DND-41 (cell line): Measurements from ENCODE around the gene TRIM63.

ENCODE experiments used
- ATAC-seq: fragments of 200-7000 bp; cut with Tn5 transposase; 3 replicates; pipeline ENCODE4 v1.9.1; 2021; ENCODE audit warnings: low read depth; ENCODE audit not compliant: insufficient read depth
- DNase-seq: peaks from one replicate; pipeline ENCODE4 v3.0.0-alpha.2; 2020
- H2AFZ ChIP-seq: 2 replicates; pipeline ENCODE4 v1.6.0; 2012; ENCODE audit warnings: low read depth, low read length
- H3K27ac ChIP-seq: 2 replicates; pipeline ENCODE4 v1.5.1; 2012; ENCODE audit warnings: low read length, inconsistent platforms
- H3K27me3 ChIP-seq: fragments of 200-600 bp; sonication (generic); 2 replicates; pipeline ENCODE4 v1.6.0; 2012; ENCODE audit warnings: low read length, mild to moderate bottlenecking, inconsistent platforms; ENCODE audit not compliant: insufficient read depth, poor library complexity
- H3K36me3 ChIP-seq: 2 replicates; pipeline ENCODE4 v1.5.1; 2012; ENCODE audit warnings: low read length, inconsistent platforms; ENCODE audit not compliant: insufficient read depth
- H3K4me1 ChIP-seq: 2 replicates; pipeline ENCODE4 v1.5.1; 2012; ENCODE audit warnings: mild to moderate bottlenecking, low read length; ENCODE audit not compliant: insufficient read depth
- H3K4me2 ChIP-seq: 2 replicates; pipeline ENCODE4 v1.6.0; 2012; ENCODE audit warnings: mild to moderate bottlenecking, moderate library complexity, low read length, inconsistent platforms; ENCODE audit not compliant: insufficient read depth
- H3K4me3 ChIP-seq, 2 experiments: fragments of 200-600 bp in 1 of 2; shearing (Covaris generic) in 1 of 2; 2 replicates each; pipeline ENCODE4 v1.5.1; 2012 to 2016; ENCODE audit warnings: inconsistent platforms in 2 of 2, low read length in 2 of 2, mild to moderate bottlenecking in 2 of 2, low read depth in 1 of 2, moderate library complexity in 1 of 2
- H3K79me2 ChIP-seq: 2 replicates; pipeline ENCODE4 v1.6.0; 2012; ENCODE audit warnings: low read length, inconsistent platforms; ENCODE audit not compliant: insufficient read depth
- H3K9ac ChIP-seq: 2 replicates; pipeline ENCODE4 v1.6.0; 2012; ENCODE audit warnings: low read depth, mild to moderate bottlenecking, inconsistent platforms, low read length, moderate library complexity
- H3K9me3 ChIP-seq: 2 replicates; pipeline ENCODE4 v1.5.1; 2012; ENCODE audit warnings: low read length, moderate library complexity, mild to moderate bottlenecking, inconsistent platforms; ENCODE audit not compliant: insufficient read depth, severe bottlenecking
- H4K20me1 ChIP-seq: 2 replicates; pipeline ENCODE4 v1.6.0; 2012; ENCODE audit warnings: low read length; ENCODE audit not compliant: insufficient read depth
- EZH2 ChIP-seq: IDR thresholded peaks from 3 replicates; pipeline ENCODE4 v1.6.1; 2012; ENCODE audit warnings: borderline replicate concordance, low read depth, mild to moderate bottlenecking, moderate library complexity, low read length, inconsistent platforms; ENCODE audit not compliant: severe bottlenecking
- TF ChIP-seq, protein P1 (sequence below): IDR thresholded peaks from 2 replicates; pipeline ENCODE4 v1.5.1; 2012; ENCODE audit warnings: borderline replicate concordance, low read length, moderate library complexity, mild to moderate bottlenecking; ENCODE audit not compliant: poor library complexity, severe bottlenecking; ENCODE audit errors: extremely low read depth

The TRIM63 gene

DNA sequence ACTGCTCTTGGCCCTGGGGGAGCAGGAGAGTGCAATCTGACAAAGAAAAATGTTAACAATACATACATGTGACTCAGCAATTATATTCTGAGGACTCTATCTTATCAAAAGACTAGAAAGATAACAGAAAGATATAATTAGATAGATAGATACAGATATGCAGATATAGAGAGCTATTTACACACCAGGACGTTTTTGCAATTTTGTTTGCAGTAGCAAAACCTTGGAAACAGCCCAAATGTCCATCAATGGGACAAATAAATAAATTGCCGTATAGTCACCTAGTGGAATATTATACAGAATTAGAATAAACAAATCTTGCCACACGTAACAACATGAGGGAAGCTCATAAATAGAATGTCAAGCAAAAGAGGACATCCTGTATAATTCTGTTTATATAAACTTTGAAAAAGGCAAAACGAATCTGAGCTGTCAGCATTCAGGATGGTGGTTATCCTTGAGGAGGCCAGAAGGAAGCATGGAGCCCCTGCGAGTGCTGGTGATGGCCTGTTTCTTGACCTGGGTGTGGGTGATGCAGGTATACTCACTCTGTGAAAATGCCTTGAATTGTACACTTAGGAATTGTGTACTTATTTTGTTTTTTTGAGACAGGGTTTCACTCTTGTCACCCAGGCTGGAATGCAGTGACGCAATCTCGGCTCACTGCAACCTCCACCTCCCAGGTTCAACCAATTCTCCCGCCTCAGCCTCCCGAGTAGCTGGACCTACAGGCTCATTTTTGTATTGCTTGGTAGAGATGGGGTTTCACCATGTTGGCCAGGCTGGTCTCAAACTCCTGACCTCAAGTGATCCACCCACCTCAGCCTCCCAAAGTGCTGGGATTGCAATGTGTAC is 12.8 kb upstream of the TRIM63 start:
- DNase-seq (no peak), ATAC-seq (no peak)
- H3K4me2 ChIP-seq, result no peak overlapping the region
- H3K36me3 ChIP-seq, result no peaks in the 10 kb centered on the region
- TF ChIP-seq EZH2, result no peak
- TF ChIP-seq, protein P1, sequence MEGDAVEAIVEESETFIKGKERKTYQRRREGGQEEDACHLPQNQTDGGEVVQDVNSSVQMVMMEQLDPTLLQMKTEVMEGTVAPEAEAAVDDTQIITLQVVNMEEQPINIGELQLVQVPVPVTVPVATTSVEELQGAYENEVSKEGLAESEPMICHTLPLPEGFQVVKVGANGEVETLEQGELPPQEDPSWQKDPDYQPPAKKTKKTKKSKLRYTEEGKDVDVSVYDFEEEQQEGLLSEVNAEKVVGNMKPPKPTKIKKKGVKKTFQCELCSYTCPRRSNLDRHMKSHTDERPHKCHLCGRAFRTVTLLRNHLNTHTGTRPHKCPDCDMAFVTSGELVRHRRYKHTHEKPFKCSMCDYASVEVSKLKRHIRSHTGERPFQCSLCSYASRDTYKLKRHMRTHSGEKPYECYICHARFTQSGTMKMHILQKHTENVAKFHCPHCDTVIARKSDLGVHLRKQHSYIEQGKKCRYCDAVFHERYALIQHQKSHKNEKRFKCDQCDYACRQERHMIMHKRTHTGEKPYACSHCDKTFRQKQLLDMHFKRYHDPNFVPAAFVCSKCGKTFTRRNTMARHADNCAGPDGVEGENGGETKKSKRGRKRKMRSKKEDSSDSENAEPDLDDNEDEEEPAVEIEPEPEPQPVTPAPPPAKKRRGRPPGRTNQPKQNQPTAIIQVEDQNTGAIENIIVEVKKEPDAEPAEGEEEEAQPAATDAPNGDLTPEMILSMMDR, result no peak
- no peaks in the 10 kb centered on the region for H3K4me1 ChIP-seq
- no peaks in the 10 kb centered on the region for H3K79me2 ChIP-seq
- no peak overlapping the region for H3K9ac ChIP-seq
- H3K4me3 ChIP-seq, result no peak overlapping the region
- no peaks in the 10 kb centered on the region for H3K9me3 ChIP-seq
- H3K27me3 ChIP-seq, result peaks cover 16% of the 10 kb centered on the region
- 0 out of 2 replicates have a peak, but pooled peaks cover 3% of the 10 kb centered on the region for H4K20me1 ChIP-seq
- no peak overlapping the region for H3K27ac ChIP-seq
- H2AFZ ChIP-seq, result no peak overlapping the region; the same call in 1 of the 2 replicates

DNA sequence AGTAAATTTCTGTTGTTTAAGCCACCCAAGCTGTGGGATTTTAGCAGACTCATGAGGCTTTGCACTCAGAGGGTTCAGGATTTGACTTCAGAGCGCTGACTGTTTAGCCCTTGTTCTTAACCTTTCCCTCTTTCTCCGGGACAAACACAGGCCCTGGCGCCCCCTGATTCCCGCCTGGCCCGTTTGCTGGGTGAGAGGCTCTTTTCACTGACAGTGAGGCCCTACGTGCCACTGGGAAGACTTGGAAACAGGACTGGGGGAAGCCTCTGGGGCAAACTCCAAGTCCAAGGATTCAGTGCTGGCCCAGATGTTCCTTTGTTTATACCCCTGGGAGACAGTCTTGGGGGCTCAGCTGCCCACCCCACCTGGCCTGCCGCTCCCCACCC is 11.7 kb upstream of the TRIM63 start:
- Histone ChIP-seq H4K20me1 (0 out of 2 replicates have a peak, but pooled peaks cover 3% of the 10 kb centered on the region), H3K4me3 (no peak overlapping the region), H3K9ac (no peak overlapping the region), H3K79me2 (no peaks in the 10 kb centered on the region), H3K9me3 (no peaks in the 10 kb centered on the region), H3K27ac (no peak overlapping the region), H2AFZ (no peak overlapping the region), H3K27me3 (peaks cover 12% of the 10 kb centered on the region), H3K4me1 (no peaks in the 10 kb centered on the region), H3K4me2 (no peak overlapping the region), H3K36me3 (no peaks in the 10 kb centered on the region)
- TF ChIP-seq, protein P1, result no peak
- no peak for TF ChIP-seq EZH2
- ATAC-seq, result no peak
- DNase-seq, result no peak

GRCh38 chr1:26078286-26079177 is 11.1 kb upstream of the TRIM63 start:
- H3K4me3 ChIP-seq, result no peak overlapping the region
- no peak overlapping the region for H3K27ac ChIP-seq
- TF ChIP-seq EZH2, result no peak
- TF ChIP-seq, protein P1, result no peak
- H3K27me3 ChIP-seq, result peaks cover 12% of the 10 kb centered on the region
- H3K4me1 ChIP-seq, result no peaks in the 10 kb centered on the region
- H3K9me3 ChIP-seq, result no peaks in the 10 kb centered on the region
- no peak overlapping the region for H3K9ac ChIP-seq
- no peak for ATAC-seq
- no peak for DNase-seq
- no peaks in the 10 kb centered on the region for H3K79me2 ChIP-seq
- H3K4me2 ChIP-seq, result no peak overlapping the region
- H4K20me1 ChIP-seq, result 0 out of 2 replicates have a peak, but pooled peaks cover 3% of the 10 kb centered on the region
- no peak overlapping the region for H2AFZ ChIP-seq
- no peaks in the 10 kb centered on the region for H3K36me3 ChIP-seq
